HK-2 (cell line): Measurements from ENCODE around the gene ANG.
"Not testable (repeated sequence)": the region's sequence is repeated elsewhere in the genome, so short reads cannot be mapped to it uniquely, and the experiment has no call there.

ENCODE experiments used
- DNase-seq: peaks from one replicate; pipeline ENCODE4 v3.0.0-alpha.2; 2018; ENCODE audit not compliant: unreplicated experiment

Gene ANG

DNA sequence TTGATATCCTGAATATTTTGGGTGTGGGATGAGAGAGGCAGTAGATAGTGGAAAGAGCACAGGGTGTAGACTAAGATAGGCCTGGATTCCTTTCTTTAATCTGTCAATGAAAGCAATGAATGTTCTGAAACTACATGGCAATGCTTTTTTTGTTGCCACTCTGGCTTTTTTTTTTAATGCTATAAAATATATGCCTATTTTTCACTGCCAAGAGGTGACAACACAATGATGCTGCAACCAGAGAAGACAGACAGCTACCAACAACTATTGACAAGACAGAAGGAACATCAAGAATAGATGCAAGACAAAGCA, 9.4 kb downstream of the ANG start:
- no peak for DNase-seq

DNA sequence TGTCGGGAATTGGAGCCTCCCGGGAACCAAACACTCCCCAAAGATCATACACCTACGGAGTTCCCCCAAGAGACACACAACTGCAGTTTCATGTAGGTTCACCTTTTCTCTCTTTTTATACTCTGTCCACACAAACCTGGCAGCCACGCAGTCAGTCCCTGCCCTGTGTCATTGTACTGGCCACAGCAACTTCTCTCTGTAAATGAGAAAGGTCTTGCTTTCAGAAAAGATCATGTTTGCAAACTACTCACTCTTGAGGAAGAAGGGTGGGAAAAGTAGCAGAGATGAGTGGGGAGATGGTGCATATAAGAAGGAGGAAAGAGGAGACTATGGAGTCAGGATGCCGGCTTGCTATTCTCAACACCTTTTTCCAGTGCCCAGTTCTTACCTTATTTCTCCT, 10.4 kb downstream of the ANG start:
- DNase-seq = no peak

DNA sequence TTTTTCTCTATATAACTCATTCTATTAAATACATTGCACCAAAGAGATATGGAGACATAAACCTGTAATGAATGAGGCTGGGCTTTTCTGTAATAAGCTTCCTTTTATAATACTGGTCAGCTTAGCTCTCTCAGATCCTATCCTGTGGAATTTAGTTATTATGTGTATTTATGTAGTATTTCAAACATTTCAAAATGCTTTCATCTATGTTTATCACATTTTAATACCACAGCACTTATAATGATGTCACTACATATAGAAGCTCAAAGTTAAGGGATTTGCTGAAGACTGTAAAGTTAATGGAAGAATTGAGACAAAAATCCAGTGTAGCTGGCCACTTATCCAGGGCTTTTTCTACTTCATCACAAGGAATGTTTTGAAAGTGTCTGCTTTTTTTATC, 11.4 kb downstream of the ANG start:
- no peak for DNase-seq

DNA sequence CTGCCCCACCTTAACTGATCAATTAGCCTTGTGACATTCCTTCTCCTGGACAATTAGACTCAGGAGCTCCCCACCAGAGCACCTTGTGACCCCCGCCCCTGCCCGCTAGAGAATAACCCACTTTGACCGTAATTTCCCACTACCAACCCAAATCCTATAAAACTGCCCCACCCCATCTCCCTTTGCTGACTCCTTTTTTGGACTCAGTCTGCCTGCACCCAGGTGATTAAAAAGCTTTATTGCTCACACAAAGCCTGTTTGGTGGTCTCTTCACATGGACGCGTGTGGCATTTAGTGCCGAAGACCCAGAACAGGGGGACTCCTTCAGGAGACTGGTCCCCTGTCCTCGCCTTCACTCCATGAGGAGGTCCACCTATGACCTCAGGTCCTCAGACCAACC, 12.4 kb downstream of the ANG start:
- DNase-seq = not testable (repeated sequence)

DNA sequence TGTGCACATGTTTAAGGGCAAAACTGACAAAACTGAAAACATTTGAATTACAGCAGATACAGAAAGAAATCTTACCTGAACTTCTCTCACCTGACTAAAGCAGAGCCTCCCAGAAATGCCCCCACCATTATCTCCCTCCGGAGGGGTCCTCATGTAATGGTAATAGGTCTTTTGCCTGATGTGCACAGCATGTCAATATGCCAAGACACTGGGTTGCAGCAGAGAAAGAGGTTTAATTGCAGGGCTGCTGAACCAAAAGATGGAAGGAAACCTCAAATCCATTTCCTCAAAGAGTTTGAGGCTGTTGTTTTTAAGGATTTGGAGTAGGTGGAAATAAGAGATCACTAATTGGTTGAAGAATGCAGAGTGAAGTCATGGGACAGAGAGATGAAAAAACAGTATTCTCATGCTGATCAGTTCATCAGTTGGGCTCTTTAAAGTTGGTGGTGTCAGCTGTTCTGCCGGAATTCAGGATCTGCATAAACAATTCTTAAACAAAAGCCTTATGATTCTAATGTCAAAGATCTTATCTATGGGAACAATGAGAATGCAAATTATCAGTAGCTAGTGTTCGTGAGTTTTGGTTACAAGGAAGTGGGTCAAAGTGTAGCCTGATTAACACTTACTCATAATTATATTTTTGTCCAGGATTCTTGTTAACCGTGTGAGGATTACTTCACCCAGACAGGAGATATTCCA, 18.2 kb downstream of the ANG start:
- DNase-seq = no peak

- no peak for DNase-seq
These were observed 19.1 kb downstream of the ANG start for GRCh38 chr14:20707622-20708021.

DNA sequence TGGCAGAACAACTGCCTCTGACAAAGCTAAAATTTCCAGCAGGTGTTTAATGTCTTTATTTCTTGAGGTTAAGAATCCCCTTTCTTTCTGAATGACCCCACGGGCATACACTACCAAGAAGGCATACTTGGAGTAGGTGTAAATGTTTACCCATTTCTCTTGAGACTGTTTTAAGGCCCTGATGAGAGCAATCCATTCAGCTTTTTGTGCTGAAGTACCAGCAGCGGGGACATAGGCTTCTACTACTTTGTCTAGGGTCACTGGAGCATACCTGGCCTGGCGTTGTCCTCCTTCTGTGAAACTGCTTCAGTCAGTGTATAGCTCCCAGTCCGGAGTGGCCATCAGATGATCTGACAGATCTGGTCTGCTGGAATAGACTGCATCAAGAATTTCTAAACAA, 22.7 kb downstream of the ANG start:
- DNase-seq = no peak

GRCh38 chr14:20711685-20712084, 23.1 kb downstream of the ANG start:
- no peak for DNase-seq

GRCh38 chr14:20712904-20713303, 24.3 kb downstream of the ANG start:
- no peak for DNase-seq

- no peak for DNase-seq
These were observed 26.2 kb downstream of the ANG start for GRCh38 chr14:20714593-20715250.

DNA sequence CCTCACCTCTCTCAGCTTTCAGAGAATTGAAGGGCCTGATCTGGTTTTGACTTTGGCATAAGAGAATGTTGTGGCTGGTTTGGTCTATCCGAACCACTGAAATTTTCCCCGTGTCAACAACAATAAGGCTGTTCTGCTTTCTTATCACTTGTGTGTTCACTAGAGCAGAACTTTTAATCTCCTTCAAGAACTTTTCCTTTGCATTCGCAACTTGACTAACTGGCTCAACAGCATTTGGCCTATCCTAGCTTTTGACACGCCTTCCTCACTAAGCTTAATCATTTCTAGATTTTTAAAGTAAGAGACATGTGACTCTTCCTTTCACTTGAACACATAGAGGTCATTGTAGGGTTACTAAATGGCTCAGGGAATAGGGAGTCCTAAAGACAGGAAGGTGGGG, 31.2 kb downstream of the ANG start:
- DNase-seq = no peak

DNA sequence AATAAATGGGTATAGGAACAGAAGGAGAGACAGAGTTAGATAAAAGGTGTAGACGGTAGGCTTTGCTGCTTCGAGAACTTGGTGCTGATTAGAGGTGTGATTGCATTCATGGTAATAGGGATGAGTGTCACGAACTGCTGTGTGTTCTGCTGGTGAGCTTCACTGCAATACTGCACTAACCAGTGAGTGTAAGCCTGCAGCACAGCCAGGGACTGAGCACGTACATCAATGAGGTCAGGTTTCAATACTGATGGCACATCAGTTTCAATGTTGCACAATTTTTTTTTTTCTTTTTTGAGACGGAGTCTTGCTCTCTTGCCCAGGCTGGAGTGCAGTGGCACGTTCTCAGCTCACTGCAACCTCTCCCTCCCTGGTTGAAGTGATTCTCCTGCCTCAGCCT, 32.2 kb downstream of the ANG start:
- no peak for DNase-seq

GRCh38 chr14:20722016-20722415, 33.5 kb downstream of the ANG start:
- DNase-seq = no peak

GRCh38 chr14:20723488-20723887, 34.9 kb downstream of the ANG start:
- DNase-seq = no peak

GRCh38 chr14:20726121-20726520, 37.6 kb downstream of the ANG start:
- not testable (repeated sequence) for DNase-seq

DNA sequence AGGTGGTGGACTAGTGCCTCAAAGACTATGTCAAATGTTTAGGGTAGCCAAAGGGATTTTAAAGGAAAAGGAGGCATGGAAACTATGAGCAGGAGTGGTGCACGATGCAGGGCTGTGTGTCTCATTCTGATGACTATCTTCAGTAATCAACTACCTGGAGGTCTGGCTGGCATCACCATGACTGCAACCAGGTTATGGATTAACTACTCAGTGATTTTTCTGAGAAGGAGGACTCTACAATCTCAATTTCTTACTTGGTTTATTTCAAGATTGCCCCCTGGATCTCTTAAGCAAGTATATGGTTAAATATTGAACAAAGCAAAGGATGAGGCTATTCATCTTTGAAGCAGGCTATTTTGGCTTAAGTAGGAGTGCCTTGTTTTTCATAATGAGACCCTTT, 38.0 kb downstream of the ANG start:
- DNase-seq = no peak

DNA sequence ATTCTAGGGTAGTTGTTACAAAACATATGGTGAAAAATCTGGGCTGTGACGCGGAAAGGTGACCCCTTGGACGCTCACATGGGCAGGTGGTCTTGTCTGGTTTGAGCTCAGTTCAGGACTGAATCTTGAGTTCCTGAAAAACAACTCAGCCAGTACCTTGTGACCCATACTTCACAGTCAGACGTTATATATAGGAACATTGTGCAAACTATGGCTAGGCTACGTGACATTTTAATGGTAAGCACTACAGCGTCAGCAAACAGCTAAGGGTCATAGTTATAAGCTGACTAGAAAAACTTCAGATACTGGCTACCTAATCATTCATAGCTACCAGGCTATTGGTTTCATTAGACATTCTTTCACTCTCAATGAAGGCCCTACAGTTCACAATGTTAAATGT, 42.3 kb downstream of the ANG start:
- DNase-seq = no peak

DNA sequence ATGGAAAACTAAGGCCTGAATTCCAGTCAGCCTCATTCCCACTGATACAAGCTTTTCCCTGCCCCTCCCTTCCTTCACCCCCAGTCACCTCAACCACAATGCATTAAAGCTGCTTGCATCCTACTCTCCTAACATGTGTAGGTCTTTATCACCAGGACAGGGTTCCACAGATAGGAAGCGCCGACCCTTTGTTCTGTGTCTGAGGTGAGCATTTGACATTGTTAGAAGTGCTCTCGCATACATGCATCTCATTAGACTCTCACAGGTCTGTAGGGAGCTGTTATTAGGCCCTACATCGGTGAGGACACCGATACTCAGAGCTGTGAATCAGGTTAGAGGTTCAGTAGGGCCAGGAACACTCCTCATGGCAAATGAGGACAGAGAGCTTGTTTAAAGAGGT, 43.9 kb downstream of the ANG start:
- no peak for DNase-seq

- no peak for DNase-seq
These were observed 44.5 kb downstream of the ANG start for GRCh38 chr14:20732979-20733635.

GRCh38 chr14:20733684-20734429, 45.3 kb downstream of the ANG start:
- DNase-seq = no peak

DNA sequence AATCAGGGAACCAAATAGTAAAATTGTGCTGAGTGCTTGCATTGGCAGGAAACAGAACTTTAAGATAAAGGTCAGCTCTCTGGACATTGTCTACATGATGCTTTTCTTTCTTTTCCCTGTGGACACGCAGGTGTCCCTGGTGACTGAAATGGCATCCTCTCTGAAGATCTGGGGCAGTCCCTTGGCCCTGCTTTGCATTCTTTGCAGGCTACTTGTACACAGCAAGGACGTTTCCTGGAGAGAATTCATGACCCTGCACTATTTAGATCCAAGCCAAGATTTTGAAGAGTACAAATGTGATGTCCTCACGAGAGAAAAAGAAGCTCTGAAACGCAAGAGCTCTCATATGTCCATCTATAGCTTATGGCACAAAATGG, 45.9 kb downstream of the ANG start:
- no peak for DNase-seq

- not testable (repeated sequence) for DNase-seq
These were observed 49.7 kb downstream of the ANG start for GRCh38 chr14:20738292-20738691.

- DNase-seq = no peak
These were observed 53.6 kb downstream of the ANG start for GRCh38 chr14:20742132-20742531.
